GM23338 (cell line): ENCODE measurements around the gene FBL. TPM values are rescaled to one million over a fixed set of nuclear protein-coding genes. Genes with fewer than 3 reads are reported as not detected.
A peak's percentile ranks its signal among the peaks of the same experiment; 100 is the strongest.

Source experiments
- ATAC-seq: fragments of 200-7000 bp; cut with Tn5 transposase; 3 replicates; pipeline ENCODE4 v1.9.1; 2020
- DNase-seq: peaks from one replicate; pipeline ENCODE4 v3.0.0-alpha.2; 2015; ENCODE audit warnings: low spot score
- H2AFZ ChIP-seq: fragments of 200-600 bp; sonication (generic); 2 replicates; pipeline ENCODE4 v1.8.0; 2016; ENCODE audit warnings: antibody characterized with exemption, mild to moderate bottlenecking, moderate library complexity
- H3F3A ChIP-seq: fragments of 200-600 bp; sonication (generic); replicated peaks from 2 replicates; pipeline ENCODE4 v1.8.0; 2017; ENCODE audit warnings: antibody characterized with exemption, mixed run types, low read depth
- H3K27ac ChIP-seq: fragments of 200-600 bp; sonication (generic); 2 replicates; pipeline ENCODE4 v1.6.1; 2016; ENCODE audit warnings: low read depth
- H3K27me3 ChIP-seq: fragments of 200-600 bp; sonication (generic); 2 replicates; pipeline ENCODE4 v1.8.0; 2016; ENCODE audit warnings: mild to moderate bottlenecking, mixed run types, moderate library complexity; ENCODE audit not compliant: insufficient read depth
- H3K36me3 ChIP-seq: fragments of 200-600 bp; sonication (generic); 2 replicates; pipeline ENCODE4 v1.8.0; 2016; ENCODE audit warnings: mild to moderate bottlenecking; ENCODE audit not compliant: insufficient read depth
- H3K4me1 ChIP-seq: fragments of 200-600 bp; sonication (generic); 2 replicates; pipeline ENCODE4 v1.8.0; 2016; ENCODE audit warnings: mild to moderate bottlenecking, moderate library complexity; ENCODE audit not compliant: insufficient read depth
- H3K4me2 ChIP-seq: fragments of 200-600 bp; sonication (generic); 2 replicates; pipeline ENCODE4 v1.7.1; 2017; ENCODE audit warnings: mixed run types
- H3K4me3 ChIP-seq: fragments of 200-600 bp; sonication (generic); 2 replicates; pipeline ENCODE4 v1.6.1; 2016; ENCODE audit warnings: mixed run types
- H3K79me2 ChIP-seq: fragments of 200-600 bp; sonication (generic); replicated peaks from 2 replicates; pipeline ENCODE4 v1.8.0; 2017; ENCODE audit warnings: mild to moderate bottlenecking; ENCODE audit not compliant: insufficient read depth
- H3K9me2 ChIP-seq: fragments of 200-600 bp; sonication (generic); 2 replicates; pipeline ENCODE4 v1.8.0; 2017; ENCODE audit not compliant: insufficient read depth
- H4K20me1 ChIP-seq: fragments of 200-600 bp; sonication (generic); replicated peaks from 2 replicates; pipeline ENCODE4 v1.8.0; 2017; ENCODE audit warnings: mild to moderate bottlenecking; ENCODE audit not compliant: insufficient read depth
- H3K27ac Mint-ChIP-seq: 2 replicates; pipeline ENCODE4 v1.8.0; 2020; ENCODE audit warnings: inconsistent platforms, mild to moderate bottlenecking, moderate library complexity, mixed read lengths
- H3K27me3 Mint-ChIP-seq: 3 replicates; pipeline ENCODE4 v1.8.0; 2022; ENCODE audit warnings: low read depth, mild to moderate bottlenecking, moderate library complexity, mixed read lengths, inconsistent platforms; ENCODE audit not compliant: insufficient read depth, poor library complexity
- H3K36me3 Mint-ChIP-seq: 3 replicates; pipeline ENCODE4 v1.8.0; 2021; ENCODE audit warnings: low read depth, mild to moderate bottlenecking, inconsistent platforms, moderate library complexity, mixed read lengths
- H3K4me1 Mint-ChIP-seq: 3 replicates; pipeline ENCODE4 v1.8.0; 2020; ENCODE audit warnings: mild to moderate bottlenecking, inconsistent platforms, mixed read lengths
- H3K4me3 Mint-ChIP-seq: 3 replicates; pipeline ENCODE4 v1.8.0; 2021; ENCODE audit warnings: moderate library complexity, mild to moderate bottlenecking, inconsistent platforms, mixed read lengths
- H3K9me3 Mint-ChIP-seq: 3 replicates; pipeline ENCODE4 v1.8.0; 2020; ENCODE audit warnings: moderate library complexity, mild to moderate bottlenecking, inconsistent platforms, mixed read lengths
- CREB1 ChIP-seq: fragments of 250-450 bp; sonication (Bioruptor Pico); IDR thresholded peaks from 2 replicates; pipeline ENCODE4 v1.5.0; 2020; ENCODE audit warnings: low read depth, mild to moderate bottlenecking, moderate library complexity
- CTCF ChIP-seq, 2 experiments: fragments of 200-600 bp in 1 of 2; sonication (generic) in 1 of 2; conservative IDR thresholded peaks; 2 replicates each; pipeline versions ENCODE4 v1.5.1 to v1.6.1; 2016 to 2017; ENCODE audit warnings: antibody characterized with exemption in 2 of 2, low read depth in 2 of 2, mild to moderate bottlenecking in 2 of 2, moderate library complexity in 1 of 2
- ETS1 ChIP-seq: IDR thresholded peaks from 2 replicates; pipeline ENCODE4 v1.6.1; 2016; ENCODE audit warnings: antibody characterized with exemption
- EZH2 ChIP-seq: fragments of 200-600 bp; sonication (generic); IDR thresholded peaks from one replicate; pipeline ENCODE4 v1.8.0; 2017; ENCODE audit warnings: antibody characterized with exemption, mild to moderate bottlenecking, low read depth; ENCODE audit not compliant: unreplicated experiment
- EZH2phosphoT487 ChIP-seq: fragments of 200-600 bp; sonication (generic); IDR thresholded peaks from one replicate; pipeline ENCODE4 v1.8.1; 2018; ENCODE audit warnings: antibody characterized with exemption; ENCODE audit not compliant: unreplicated experiment
- NANOG ChIP-seq: IDR thresholded peaks from 2 replicates; pipeline ENCODE4 v1.6.1; 2016; ENCODE audit warnings: antibody characterized with exemption, borderline replicate concordance
- POLR2AphosphoS5 ChIP-seq: IDR thresholded peaks from 2 replicates; pipeline ENCODE4 v1.6.1; 2016; ENCODE audit warnings: antibody characterized with exemption, low read depth
- STAT1 ChIP-seq: IDR thresholded peaks from one replicate; pipeline ENCODE4 v1.6.1; 2016; ENCODE audit warnings: antibody characterized with exemption; ENCODE audit not compliant: unreplicated experiment
- ZNF114 ChIP-seq: fragments of 250-450 bp; sonication (Bioruptor Pico); IDR thresholded peaks from 2 replicates; pipeline ENCODE4 v1.5.0; 2020; ENCODE audit warnings: mild to moderate bottlenecking, moderate library complexity
- ZNF331 ChIP-seq: fragments of 250-450 bp; sonication (Bioruptor Pico); IDR thresholded peaks from 2 replicates; pipeline ENCODE4 v1.5.0; 2020; ENCODE audit warnings: low read depth, mild to moderate bottlenecking, moderate library complexity
- ZNF462 ChIP-seq: fragments of 250-450 bp; sonication (Bioruptor Pico); IDR thresholded peaks from 2 replicates; pipeline ENCODE4 v1.5.0; 2020; ENCODE audit warnings: mild to moderate bottlenecking, moderate library complexity
- polyA plus RNA-seq: library from polyadenylated mRNA; unstranded; fragments of >200 nt; fragmentation: Nextera tagmentation; extraction: Ambion mirVana; gene quantifications from 2 replicates; pipeline ENCODE4 v1.2.1, GENCODE V29; 2016
- total RNA-seq: library from RNA; depleted of rRNA; stranded (reverse); fragments of >200 nt; shearing (Covaris generic); gene quantifications from 2 replicates; pipeline ENCODE4 v1.2.3, GENCODE V29; 2014

Gene FBL
- total and polyA plus RNA-seq, 2 experiments from 2014 or later, result 403 to 553 TPM

- H3K9me2 ChIP-seq, result no peaks in the 10 kb centered on the region
- H3K27me3 Mint-ChIP-seq, result peaks cover 2% of the 10 kb centered on the region
- no peak overlapping the region for H3K4me3 Mint-ChIP-seq
- no peak overlapping the region for H2AFZ ChIP-seq
- H3K4me1 ChIP-seq, result no peaks in the 10 kb centered on the region
- H3K36me3 ChIP-seq, result no peaks in the 10 kb centered on the region
- ATAC-seq, result no peak
- H3F3A ChIP-seq, result no peaks in the 10 kb centered on the region
- H3K4me3 ChIP-seq, result no peak overlapping the region
- no peaks in the 10 kb centered on the region for H3K9me3 Mint-ChIP-seq
- H3K4me1 Mint-ChIP-seq, result no peaks in the 10 kb centered on the region; the same call in 2 of the 3 replicates
- H3K36me3 Mint-ChIP-seq, result no peaks in the 10 kb centered on the region
- H3K4me2 ChIP-seq, result no peak overlapping the region
- no peaks in the 10 kb centered on the region for H4K20me1 ChIP-seq
- no peak overlapping the region for H3K27ac Mint-ChIP-seq
- no peak for TF ChIP-seq NANOG
- no peak for DNase-seq
- H3K27ac ChIP-seq, result no peak overlapping the region
- H3K27me3 ChIP-seq, result no peaks in the 10 kb centered on the region
- H3K79me2 ChIP-seq, result no peaks in the 10 kb centered on the region
Measured at GRCh38 chr19:39864118-39864517, 17.9 kb upstream of the FBL start.

- Histone ChIP-seq H3K4me3 (no peak overlapping the region), H3K36me3 (no peaks in the 10 kb centered on the region), H3K27me3 (no peaks in the 10 kb centered on the region), H4K20me1 (no peaks in the 10 kb centered on the region), H3K79me2 (no peaks in the 10 kb centered on the region), H3K9me2 (no peaks in the 10 kb centered on the region), H2AFZ (no peak overlapping the region), H3K27ac (no peak overlapping the region), H3K4me2 (no peak overlapping the region), H3K4me1 (no peaks in the 10 kb centered on the region), H3F3A (no peaks in the 10 kb centered on the region)
- DNase-seq, result peak; percentile 85
- ATAC-seq, result peak; percentile 97
- H3K27ac Mint-ChIP-seq, result no peak overlapping the region
- H3K27me3 Mint-ChIP-seq, result peaks cover 2% of the 10 kb centered on the region
- 0 out of 3 replicates have a peak, but pooled peaks cover 2% of the 10 kb centered on the region for H3K4me1 Mint-ChIP-seq
- H3K4me3 Mint-ChIP-seq, result no peak overlapping the region
- peaks cover 7% of the 10 kb centered on the region; the same call in 2 of the 3 replicates for H3K9me3 Mint-ChIP-seq
- H3K36me3 Mint-ChIP-seq, result no peaks in the 10 kb centered on the region
- TF ChIP-seq POLR2AphosphoS5, result no peak
- TF ChIP-seq CTCF (conservative IDR thresholded peaks at IDR 0.05; ENCODE audit: low read depth in 2 of 2), result no peak
- no peak for TF ChIP-seq ZNF462
- no peak for TF ChIP-seq EZH2
- no peak for TF ChIP-seq ZNF114 (CRISPR knock-in tag)
- no peak for TF ChIP-seq CREB1 (CRISPR knock-in tag)
- no peak for TF ChIP-seq STAT1
- TF ChIP-seq EZH2phosphoT487, result no peak
- no peak for TF ChIP-seq ZNF331 (CRISPR knock-in tag)
- no peak for TF ChIP-seq ETS1
- no peak for TF ChIP-seq NANOG
Measured at GRCh38 chr19:39858541-39858940, 12.4 kb upstream of the FBL start.
